GM21526 (cell line): ENCODE measurements around the gene TRAF2.
A peak's percentile ranks its signal among the peaks of the same experiment; 100 is the strongest.
"Not testable (repeated sequence)": the region's sequence is repeated elsewhere in the genome, so short reads cannot be mapped to it uniquely, and the experiment has no call there.

Experiments
- ATAC-seq: cut with Tn5 transposase; IDR thresholded peaks from one replicate; pipeline ENCODE4 v1.9.1; 2021; ENCODE audit warnings: moderate library complexity; ENCODE audit not compliant: unreplicated experiment, low FRiP score

Gene TRAF2

DNA sequence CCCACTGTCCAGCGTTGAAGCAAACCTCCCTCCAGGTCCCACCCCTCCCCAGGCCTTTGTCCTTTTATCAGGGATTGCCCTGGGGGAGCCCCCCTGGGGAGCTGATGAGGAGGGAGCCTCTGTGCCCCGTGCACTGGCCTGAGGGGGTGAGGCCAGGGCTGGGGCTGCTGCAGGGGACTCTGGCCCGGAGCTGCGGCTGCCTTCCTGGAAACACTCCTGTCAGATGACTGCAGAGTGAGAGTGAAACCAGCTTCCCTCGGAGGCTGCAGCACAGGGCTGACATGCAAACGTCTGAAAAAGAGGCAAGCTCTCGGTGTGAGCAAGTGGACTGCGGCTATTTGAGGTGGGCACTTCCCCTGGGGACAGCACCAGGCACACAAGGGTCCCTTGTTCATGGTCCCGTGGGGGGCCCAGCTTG is 4.6 kb upstream of the TRAF2 start:
- peak; percentile 25 for ATAC-seq

DNA sequence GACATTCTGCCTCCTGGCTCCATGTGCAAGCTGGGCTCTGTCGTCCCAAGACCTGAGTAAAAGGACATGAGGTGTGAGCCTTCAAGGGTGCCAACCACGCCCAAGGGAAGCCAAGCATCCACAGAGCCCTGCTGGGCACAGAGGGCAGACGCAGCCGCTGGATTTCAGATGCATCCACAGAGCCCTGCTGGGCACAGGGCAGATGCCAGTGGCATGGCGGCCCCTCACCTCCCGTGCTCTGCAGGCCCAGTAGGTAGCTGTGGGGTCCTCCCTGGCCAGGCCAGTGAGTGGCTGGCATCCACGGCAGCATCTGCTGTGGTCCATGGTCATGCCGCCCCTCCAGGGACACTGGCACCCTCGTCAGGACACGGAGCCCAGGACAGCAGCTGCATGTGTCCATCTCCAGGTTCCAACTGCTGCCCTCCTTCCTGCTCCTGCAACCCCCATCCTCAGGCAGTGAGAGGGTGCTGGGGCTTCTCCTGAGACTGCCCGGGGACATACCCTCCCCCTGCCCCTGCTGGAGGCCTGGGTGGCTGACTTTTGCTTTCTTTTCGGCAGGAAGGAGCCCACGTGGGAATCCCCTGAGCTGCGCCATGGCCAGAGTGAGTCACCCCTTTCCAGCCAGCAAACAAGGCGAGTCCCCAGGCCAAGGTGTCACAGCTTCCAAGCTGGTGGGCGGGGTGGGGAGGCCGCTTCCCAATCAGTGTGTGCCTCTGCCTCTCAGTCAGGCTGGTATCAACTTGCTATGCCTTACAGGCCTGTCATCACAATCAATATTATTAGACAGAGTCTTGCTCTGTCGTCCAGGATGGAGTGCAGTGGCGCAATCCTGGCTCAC is 4.0 kb upstream of the TRAF2 start:
- ATAC-seq: peak; percentile 28

- ATAC-seq: not testable (repeated sequence)
Measured at GRCh38 chr9:136882947-136883283, 3.4 kb upstream of the TRAF2 start.

DNA sequence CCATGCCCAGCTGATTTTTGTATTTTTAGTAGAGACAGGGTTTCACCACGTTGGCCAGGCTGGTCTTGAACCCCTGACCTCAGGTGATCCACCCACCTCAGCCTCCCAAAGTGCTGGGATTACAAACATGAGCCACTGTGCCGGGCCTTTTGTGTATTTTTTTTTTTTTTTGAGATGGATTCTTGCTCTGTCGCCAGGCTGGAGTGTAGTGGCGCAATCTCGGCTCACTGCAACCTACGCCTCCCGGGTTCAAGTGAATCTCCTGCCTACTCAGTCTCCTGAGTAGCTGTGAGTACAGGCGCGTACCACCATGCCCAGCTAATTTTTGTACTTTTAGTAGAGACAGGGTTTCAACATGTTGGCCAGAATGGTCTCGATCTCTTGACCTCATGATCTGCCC is 2.6 kb upstream of the TRAF2 start:
- ATAC-seq: not testable (repeated sequence)

GRCh38 chr9:136886610-136887597 is 588 bp downstream of the TRAF2 start:
- ATAC-seq: peak; percentile 20

DNA sequence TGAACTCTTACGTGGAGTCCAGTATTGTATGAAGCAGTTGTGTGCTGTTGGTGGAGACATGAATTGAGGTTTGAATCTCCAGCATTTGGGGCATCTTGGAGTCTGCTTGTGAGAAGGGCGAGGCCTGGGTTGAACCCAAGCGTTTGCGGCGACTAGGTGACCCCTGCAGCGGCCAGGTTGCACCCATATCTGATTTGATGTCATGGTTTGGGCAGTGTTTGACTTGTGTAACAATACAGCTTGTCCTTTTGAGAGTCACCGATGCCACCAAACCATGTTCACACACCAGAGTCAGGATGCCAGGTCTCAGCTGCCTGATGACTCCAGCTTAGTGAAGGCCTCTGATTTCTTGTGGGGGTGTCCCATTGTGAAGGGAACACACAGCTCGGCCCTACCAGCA is 2.1 kb downstream of the TRAF2 start:
- ATAC-seq: no peak

DNA sequence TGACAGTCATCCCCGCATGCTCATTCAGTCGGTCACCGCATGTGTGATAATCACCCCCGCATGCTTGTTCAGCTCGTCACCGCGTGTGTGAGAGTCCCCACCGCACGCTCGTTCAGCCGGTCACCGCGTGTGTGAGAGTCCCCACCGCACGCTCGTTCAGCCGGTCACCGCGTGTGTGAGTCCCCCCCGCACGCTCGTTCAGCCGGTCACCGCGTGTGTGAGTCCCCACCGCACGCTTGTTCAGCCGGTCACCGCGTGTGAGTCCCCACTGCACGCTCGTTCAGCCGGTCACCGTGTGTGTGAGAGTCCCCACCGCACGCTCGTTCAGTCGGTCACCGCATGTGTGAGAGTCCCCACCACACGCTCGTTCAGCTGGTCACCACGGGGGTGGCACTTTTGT is 3.5 kb downstream of the TRAF2 start:
- ATAC-seq: no peak

DNA sequence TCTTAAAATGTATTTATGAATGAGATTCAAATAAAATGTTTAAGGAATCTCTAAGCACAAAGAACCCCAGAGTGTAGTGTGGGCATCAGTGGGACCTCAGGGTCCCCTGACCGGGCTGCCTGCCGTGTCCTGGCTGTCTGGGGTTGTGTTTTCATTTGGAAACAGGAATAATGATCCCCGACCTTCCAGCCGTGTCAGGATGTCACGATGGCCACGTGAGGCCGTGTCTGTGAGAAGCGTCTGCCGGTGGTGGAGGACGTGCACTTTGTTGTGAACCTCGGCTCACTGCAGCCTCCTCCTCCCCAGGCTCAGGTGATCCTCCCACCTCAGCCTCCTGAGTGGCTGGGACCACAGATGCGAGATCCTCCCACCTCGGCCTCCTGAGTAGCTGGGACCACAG is 4.3 kb downstream of the TRAF2 start:
- no peak for ATAC-seq

- no peak for ATAC-seq
Measured at GRCh38 chr9:136896027-136896426, 9.7 kb downstream of the TRAF2 start.

DNA sequence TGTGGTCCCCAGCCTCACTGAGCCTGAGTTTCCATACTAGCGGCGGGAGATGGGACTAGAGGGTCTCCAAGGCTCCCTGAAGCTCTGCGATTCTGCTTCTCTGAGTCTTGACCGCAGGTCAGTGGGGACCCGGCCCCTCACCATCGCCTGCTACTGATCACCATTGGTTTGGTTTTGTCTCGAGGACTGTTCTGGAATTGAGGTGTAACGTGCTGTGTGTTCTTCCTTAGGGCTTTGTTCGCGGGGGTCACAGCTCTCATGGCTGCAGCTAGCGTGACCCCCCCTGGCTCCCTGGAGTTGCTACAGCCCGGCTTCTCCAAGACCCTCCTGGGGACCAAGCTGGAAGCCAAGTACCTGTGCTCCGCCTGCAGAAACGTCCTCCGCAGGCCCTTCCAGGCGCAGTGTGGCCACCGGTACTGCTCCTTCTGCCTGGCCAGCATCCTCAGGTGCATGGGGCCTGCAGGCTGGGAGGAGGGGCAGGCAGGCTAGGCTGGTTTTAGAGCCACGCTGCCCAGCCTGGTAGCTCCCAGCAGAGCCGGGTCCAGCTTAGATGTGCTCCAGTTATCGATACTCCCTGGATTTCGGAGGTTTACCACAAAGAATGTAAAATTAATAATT is 12.3 kb downstream of the TRAF2 start:
- ATAC-seq: no peak

DNA sequence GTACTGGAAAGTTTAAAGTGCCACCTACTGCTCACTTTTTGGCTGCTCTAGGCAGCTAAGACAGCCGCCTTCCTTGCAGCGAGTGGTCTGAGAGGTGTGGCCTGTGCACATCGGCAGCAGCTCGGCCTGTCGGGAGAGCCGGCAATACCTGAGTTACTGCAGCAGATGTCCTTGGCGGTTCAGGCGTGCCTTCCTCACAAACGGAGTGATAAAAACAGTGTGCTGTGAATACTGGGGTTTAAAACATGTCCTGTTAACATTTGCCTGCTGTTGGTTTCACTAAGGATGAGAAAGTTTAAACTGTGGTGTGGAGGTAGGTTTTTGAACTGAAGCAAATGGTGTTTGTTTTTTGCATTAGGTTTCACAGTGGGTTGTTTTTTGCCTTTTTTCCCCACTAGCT is 12.9 kb downstream of the TRAF2 start:
- ATAC-seq: peak; percentile 39

DNA sequence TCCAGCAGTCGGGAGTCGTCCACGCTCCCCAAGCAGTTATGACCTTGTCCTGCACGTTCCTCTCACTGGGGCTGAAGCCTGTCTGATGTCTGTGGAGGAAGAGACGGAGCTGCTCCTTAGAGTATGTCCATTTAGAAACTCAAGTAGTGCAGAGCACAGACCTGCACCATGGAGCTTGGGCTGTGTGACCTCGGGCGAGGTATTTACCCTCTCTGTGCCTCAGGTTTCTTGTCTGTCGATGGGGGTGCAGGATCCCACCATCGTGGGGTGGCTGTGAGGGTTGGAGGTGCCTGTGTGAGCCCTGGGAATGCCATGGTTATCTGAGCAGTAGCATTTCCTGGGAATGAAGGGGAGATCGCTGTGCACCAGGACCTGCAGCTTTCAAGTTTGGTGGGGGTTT is 14.2 kb downstream of the TRAF2 start:
- no peak for ATAC-seq

DNA sequence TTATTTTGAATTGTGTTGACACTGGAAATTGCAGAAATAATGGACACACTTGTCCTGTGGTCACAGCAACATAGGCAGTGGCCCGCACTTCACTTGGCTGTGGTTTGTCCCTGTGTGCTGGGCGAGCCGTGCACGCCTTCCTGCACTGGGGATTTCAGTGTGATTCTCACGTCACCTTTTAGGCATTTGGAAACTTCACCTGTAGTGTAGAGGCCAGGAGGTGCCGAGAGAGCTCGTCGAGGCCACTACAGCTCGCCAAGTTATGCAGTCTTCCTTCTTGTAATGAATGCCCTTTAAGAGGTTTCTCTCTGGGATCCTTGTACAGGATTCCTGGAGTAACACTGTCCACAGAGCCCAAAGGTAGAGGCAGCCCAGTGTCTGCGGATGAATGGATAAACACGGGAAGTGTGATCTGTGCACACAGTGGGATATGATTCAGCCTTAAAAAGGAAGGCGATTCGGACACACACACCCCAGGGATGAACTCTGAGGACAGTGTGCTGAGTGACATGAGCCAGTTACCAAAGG is 14.7 kb downstream of the TRAF2 start:
- ATAC-seq: no peak

- peak; percentile 42 for ATAC-seq
Measured at GRCh38 chr9:136901516-136902258, 15.4 kb downstream of the TRAF2 start.

- ATAC-seq: peak; percentile 50
Measured at GRCh38 chr9:136902259-136902821, 16.0 kb downstream of the TRAF2 start.

DNA sequence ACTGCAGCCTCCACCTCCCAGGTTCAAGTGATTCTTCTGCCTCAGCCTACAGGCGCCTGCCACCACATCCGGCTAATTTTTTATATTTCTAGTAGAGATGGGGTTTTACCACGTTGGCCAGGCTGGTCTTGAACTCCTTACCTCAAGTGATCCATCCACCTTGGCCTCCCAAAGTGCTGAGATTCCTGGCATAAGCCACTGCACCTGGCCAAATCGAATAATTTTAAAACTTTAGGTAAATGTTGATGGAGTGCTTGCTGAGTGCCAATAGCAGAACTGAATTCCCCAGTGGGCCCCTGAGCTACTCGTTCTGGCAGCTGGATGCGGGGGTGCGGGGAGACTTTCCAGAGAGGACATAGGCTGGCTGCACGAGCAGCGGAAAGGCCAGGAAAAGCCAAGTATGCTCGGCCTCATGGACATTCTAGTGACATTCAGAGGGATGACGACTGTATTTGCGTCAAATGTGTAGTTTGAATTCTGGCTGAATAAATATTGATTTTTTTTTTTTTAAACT is 16.8 kb downstream of the TRAF2 start:
- ATAC-seq: no peak

GRCh38 chr9:136906266-136906665 is 19.9 kb downstream of the TRAF2 start:
- ATAC-seq: no peak

GRCh38 chr9:136907011-136907914 is 20.9 kb downstream of the TRAF2 start:
- ATAC-seq: no peak
